Stimulated activated CD8-positive, alpha-beta memory T cell treated with anti-CD3 and anti-CD28 coated beads, Interleukin-4, amount 100 ng/mL, for 1 hour (primary cell): ENCODE measurements around the gene GPR107.

Experiments
- DNase-seq, 2 donors: peaks; one replicate each; pipeline ENCODE4 v3.0.0-alpha.2; 2020; ENCODE audit warnings: low read depth in 2 of 2, low spot score in 1 of 2

Gene GPR107

DNA sequence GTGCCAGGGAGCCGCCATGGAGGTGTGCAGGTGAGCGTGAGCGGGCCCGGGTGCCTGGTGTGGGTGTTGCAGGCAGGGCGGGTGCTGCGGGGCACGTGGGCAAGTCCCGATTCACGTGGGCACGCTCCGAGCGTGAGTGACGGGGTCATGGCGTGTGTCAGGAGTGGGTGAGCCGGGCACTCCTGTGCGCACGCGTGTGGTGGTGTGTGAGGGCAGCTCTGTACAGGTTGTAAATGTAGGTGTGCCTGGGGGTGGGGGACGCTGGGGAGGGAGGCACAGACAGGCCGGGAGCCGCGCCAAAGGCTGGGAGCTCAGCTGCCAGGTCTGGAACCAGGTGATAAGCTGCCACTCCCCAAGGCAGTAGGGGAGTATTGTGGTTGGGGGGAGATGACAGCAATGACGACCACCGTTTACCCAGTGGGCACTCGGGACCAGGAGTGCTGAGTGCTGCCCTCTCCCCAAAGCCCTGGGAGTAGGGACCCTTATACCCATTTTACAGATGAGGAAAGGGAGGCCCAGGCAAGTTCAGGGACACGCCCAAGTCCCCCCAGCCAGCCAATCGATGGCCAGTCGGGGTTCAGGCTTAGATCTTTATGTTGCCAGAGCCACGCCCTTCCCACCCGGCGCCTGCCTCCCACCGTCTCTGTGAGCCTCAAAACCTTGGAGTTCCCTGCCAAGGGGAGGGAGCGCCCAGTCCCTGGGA is 128.1 kb downstream of the GPR107 start:
- no peak for DNase-seq

DNA sequence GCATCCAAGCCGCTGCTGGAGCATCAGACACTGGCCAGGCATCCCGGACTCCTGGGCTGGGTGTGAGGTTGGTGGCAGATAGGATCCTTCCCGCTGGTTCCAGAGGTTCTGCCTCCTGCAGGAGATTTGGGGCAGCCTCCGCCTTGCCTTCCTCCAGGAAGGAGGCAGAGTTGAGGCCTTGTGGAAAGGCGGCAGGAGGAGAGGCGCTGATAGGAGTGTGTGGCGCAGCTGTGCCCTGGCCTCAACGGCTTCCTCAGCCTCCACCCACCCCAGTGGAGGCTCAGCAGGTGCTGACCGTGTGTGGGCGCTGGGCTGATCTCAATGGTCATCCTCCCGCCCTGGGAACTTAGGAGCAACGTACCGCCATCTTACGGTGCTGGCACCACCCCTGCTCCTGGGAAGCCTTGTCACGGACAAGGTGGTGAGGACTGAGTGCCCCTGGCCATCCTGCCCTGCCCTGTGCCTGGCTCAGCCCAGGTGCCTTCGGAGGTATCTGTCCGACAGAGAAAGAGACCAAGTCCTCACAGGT is 128.7 kb downstream of the GPR107 start:
- no peak for DNase-seq

DNA sequence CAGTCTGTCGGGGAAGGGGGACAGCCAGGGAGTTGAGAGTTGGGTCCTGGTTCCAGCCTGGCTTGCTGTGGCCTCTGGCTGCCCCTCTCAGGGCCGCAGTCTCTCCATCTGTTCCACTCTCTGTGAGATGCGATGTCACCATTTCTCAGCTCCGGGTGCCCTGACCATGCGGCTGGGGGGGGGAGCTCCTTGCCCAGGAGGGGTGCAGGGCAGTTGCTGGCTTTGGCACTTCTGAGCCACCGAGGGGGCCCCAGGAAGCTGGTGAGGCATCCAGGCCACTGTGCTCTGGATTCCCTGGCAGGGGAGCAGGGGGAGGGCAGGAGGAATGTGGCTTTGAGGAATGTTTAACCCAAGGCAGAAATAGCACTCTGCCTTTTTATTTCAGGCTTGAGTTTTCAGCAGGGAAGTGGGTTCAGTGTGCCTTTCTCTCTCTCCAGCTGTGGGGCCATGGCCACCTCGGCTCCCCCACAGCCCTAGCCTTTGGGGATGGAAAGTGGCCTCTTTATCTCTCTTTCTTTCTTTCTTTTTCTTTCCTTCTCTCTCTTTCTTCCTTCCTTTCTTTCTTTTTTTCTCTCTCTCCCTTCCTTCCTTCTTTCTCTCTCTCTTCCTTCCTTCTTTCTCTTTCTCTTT is 129.5 kb downstream of the GPR107 start:
- no peak for DNase-seq

DNA sequence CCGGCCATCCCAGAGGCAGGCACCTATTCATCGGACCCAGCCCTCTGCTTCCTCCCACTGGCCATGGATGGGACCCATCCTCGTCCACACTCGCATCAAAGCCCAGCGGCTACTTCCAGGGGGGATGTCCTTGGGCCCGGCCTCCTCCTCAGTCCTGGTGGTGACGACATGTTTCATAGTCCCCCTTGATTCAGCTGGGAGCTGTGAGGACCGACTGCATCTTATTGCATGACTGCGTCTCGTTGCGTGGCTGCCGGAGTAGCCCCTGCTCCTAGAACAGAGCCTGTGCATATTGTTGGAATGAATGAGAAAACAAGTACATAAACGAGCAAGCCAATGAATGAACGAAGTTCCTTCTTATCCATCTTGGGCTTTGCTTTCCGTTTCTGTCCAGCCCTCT is 131.3 kb downstream of the GPR107 start:
- DNase-seq: no peak

DNA sequence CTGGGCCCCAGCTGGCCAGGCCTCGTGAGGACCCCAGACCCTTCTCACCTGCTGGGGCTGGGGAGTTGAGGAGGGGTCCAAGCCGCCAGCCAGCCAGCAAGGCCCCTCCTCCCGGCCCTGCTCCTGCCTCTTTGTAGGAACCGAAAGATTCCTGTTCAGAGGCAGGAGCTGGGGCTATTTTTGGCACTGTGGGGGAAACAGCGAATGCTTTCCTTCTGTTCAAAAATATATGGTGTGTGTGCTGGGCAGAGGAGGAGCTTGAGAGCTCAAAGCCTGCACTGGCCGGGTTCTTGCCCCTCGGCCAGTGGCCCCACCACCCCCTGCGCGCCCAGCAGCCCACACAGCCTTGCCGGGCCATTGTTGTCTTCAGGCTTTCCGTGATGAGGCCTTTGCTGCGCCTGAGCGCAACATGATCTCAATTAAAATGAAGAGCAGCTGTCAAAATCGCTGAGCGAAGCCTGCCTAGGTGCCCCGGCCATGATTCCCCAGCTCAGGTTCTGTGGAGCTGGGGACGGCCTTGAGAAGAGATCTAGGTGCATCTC is 131.9 kb downstream of the GPR107 start:
- no peak for DNase-seq

DNA sequence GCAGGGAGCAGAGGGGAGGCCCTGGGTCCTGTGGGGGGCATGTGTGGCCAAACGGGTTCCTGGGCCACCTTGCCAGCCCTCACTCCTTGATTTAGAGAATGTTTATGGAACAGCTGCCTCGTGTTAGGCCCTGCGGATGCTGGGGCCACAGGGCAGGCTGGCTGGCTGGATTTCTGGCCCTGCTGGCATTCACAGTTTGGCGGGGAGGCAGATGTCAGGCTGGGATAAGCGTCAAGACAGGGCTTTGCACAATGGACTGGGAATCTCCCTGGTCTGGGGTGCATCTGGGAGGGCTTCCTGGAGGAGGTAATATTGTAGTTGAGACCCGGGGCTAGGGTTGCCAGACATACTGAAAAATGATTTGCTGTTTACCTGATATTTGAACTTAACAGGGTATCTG is 132.3 kb downstream of the GPR107 start:
- DNase-seq: no peak

DNA sequence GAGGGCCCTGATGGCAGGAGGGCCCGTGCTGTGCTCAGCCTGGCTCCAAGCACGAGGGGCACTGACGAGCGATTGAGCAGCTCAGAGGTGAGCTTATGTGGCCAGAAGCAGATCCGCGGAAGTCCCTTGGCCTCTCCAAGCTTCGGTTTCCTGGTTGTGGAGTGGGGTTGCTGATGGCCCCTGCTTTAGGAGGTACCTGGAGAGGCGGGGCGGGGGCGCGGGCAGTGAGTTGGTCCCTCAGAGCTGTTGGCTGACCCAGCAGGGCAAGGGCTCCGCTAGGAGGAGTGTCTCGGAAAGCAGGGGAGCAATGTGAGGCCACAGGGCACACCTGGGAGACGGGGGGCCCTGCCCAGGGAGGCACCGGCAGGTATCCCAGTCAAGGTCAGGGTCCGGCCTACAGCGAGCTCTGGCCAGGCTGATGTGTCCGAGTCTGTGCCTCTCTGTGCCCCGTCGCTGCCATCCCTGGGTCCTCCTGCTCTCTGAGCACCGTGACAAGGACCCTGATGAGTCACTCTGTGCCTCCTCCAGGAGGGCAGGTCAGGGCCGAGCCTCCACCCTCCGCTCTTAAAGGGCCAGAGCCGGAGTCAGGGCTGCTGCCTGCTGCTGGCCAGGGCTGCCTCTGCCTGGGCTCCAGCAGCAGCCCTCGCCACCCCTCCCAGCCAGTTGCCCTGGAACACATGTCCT is 133.3 kb downstream of the GPR107 start:
- DNase-seq: no peak

DNA sequence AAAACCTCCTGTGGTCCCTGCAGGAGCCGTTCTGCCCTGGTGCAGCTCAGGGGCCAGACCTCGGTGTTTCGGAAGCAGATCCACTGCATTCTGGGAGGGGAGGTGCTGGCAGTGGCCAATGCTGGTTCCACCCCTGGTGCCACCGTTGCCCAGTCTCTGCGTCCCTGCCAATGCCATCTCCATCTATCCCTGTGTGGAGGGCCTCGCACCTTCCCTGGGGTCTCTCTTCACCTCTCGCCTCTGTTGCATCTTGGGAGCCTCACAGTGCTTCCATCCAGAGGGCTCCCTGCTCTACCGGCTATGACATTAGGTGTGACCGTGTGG is 133.8 kb downstream of the GPR107 start:
- no peak for DNase-seq

DNA sequence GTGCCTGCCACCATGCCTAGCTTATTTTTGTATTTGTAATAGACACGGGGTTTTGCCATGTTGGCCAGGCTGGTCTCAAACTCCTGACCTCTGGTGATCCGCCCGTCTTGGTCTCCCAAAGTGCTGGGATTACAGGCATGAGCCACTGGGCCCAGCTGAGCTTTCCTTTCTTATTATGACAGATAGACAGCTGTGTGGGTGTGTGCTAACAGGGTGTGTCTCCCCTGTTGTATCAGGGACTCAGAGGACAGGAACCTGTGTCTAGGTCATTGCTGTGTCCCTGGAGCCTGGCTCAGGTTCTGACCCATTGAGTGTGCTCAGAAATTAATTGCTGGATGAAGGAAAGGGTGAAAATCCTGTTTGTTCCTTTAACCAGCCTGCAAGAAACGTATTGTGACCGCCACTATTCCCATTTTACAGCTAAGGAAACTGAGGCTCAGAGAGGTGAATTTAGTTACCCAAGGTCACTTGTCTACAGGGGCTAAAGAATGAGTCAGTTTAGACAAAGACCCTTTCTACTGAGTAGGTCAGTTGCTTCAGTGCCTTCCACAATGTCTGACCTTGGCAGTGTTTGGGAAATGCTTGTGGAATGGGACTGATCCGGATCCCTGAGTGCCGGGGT is 135.3 kb downstream of the GPR107 start:
- no peak for DNase-seq
